K562 (cell line): ENCODE data around the gene TRIM4. TPM values are rescaled to one million over a fixed set of nuclear protein-coding genes. Genes with fewer than 3 reads are reported as not detected.

Source experiments
- TCF7L2 ChIP-seq: fragments of 150-350 bp; IDR thresholded peaks from 2 replicates; pipeline ENCODE4 v1.6.1; 2016; ENCODE audit warnings: low read depth, mild to moderate bottlenecking, low read length, moderate library complexity
- ZNF318 ChIP-seq, 2 experiments: fragments of 450-650 bp; IDR thresholded peaks; 2 replicates each; pipeline ENCODE4 v1.6.1; 2016; ENCODE audit warnings: mild to moderate bottlenecking in 2 of 2, borderline replicate concordance in 1 of 2, low read depth in 1 of 2, moderate library complexity in 1 of 2
- polyA plus RNA-seq, 8 experiments: library from polyadenylated mRNA; depleted of rRNA in 4 of 8; stranded (reverse) in 5 of 8; unstranded in 3 of 8; fragments of >200 nt; fragmentation: Nextera tagmentation in 2 of 8; fragmentation: Illumina TruSeq in 1 of 8; extraction: Ambion mirVana in 2 of 8; extraction: Trizol in 1 of 8; gene quantifications; 2 replicates each; pipeline versions ENCODE4 v1.2.1 to v1.2.3, GENCODE V29; 2011 to 2014; ENCODE audit warnings: inconsistent platforms in 1 of 8, missing spikeins in 1 of 8
- total RNA-seq, 7 experiments: library from RNA; depleted of rRNA in 6 of 7; stranded (reverse); fragments of >200 nt in 6 of 7; fragmentation: Illumina TruSeq in 2 of 7; extraction: Trizol in 2 of 7; gene quantifications; 2 replicates each; pipeline versions ENCODE4 v1.2.1 to v1.2.3, GENCODE V29; 2011 to 2021; ENCODE audit warnings: low replicate concordance in 1 of 7

Gene TRIM4
- total and polyA plus RNA-seq, 9 of the 15 experiments (the other 6 are each of a cell fraction or from before 2014, with no cell fraction given) = 6.2 to 28.3 (median 22.4) TPM

DNA sequence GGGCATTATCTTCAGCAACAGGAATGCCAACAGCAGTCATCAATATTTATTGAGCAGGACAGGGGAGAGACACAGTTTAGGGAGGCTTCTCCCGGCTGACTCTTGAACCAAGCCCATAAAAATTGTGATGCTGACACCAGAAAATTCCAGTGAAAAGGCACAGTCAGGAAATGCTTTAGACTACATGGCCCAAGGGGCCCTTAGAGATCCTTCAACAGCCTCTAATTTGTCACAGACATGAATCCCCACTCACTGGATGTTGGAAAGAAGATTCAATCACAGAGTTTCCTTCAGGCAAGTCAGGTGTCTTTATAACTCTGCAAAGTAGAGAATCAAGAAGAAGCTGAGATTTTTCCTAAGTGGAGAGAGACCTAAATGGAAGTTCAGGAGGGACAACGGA lies 8.9 kb upstream of the TRIM4 start (continued):
- TF ChIP-seq ZNF318 (IDR thresholded peaks at IDR 0.05; ENCODE audit: borderline replicate concordance in 1 of 2, low read depth in 1 of 2) = no peak
- TF ChIP-seq TCF7L2 = no peak
